Right lobe of liver (tissue), 4 donors: ENCODE data around the gene MRPS15.

Experiments
- CTCF ChIP-seq, 4 donors: fragments of 200-600 bp in 3 of 4; fragments of 450-650 bp in 1 of 4; IDR thresholded peaks; one replicate each; pipeline versions ENCODE4 v1.5.1 to v1.8.0; 2016 to 2022; ENCODE audit warnings: antibody characterized with exemption in 4 of 4, mild to moderate bottlenecking in 2 of 4
- POLR2A ChIP-seq: fragments of 450-650 bp; IDR thresholded peaks from one replicate; pipeline ENCODE4 v1.6.1; 2017; ENCODE audit warnings: antibody characterized with exemption, mild to moderate bottlenecking
- donor health status: DM: no; HTN: no; CAD: no.
- donor health status: DM: no; HTN: no; CAD: no.
- donor health status: DM: no; HTN: yes; CAD: no.

GRCh38 chr1:36484099-36484498 is 19.9 kb upstream of the MRPS15 start:
- TF ChIP-seq POLR2A (no peak), CTCF (IDR thresholded peaks at IDR 0.05) (no peak)
